Activated T-helper 2 cell treated with anti-CD3 and anti-CD28 coated beads, Interferon-gamma antibody, Interleukin-2, Interleukin-4, amounts not matched to agents 10 μg/mL and 5 μg/mL and 100 μg/mL, durations not matched to agents 14 hours and 24 hours and 36 hours (primary cell): ENCODE measurements around the gene HOTAIR. TPM values are rescaled to one million over a fixed set of nuclear protein-coding genes. Genes with fewer than 3 reads are reported as not detected.

ENCODE experiments used
- DNase-seq: peaks from one replicate; pipeline ENCODE4 v3.0.0; 2021; ENCODE audit warnings: low spot score
- H3K27ac Mint-ChIP-seq: one replicate; pipeline ENCODE4 v1.8.0; 2021; ENCODE audit warnings: mixed read lengths
- H3K27me3 Mint-ChIP-seq: one replicate; pipeline ENCODE4 v1.8.0; 2021; ENCODE audit warnings: low read depth, mixed read lengths
- H3K36me3 Mint-ChIP-seq: one replicate; pipeline ENCODE4 v1.8.0; 2021; ENCODE audit warnings: low read depth, mixed read lengths
- H3K4me1 Mint-ChIP-seq: one replicate; pipeline ENCODE4 v1.8.0; 2021; ENCODE audit warnings: low read depth, mixed read lengths
- H3K4me3 Mint-ChIP-seq: one replicate; pipeline ENCODE4 v1.8.0; 2021; ENCODE audit warnings: low read depth, mild to moderate bottlenecking, moderate library complexity, mixed read lengths
- H3K9me3 Mint-ChIP-seq: one replicate; pipeline ENCODE4 v1.8.0; 2021; ENCODE audit warnings: mixed read lengths
- intact Hi-C: fragments of 100-400 bp; cut with micrococcal nuclease; formaldehyde crosslinking; loops from one replicate; pipeline ENCODE4 v1.15.1; 2023
- total RNA-seq: library from RNA; stranded (reverse); gene quantifications from 2 replicates; pipeline ENCODE4 v1.2.3, GENCODE V29; 2022

HOTAIR gene
- total RNA-seq, 1 donor from 2014 or later: not detected

- peaks cover 94% of the 10 kb centered on the region for H3K27me3 Mint-ChIP-seq
- H3K4me1 Mint-ChIP-seq: peaks cover 7% of the 10 kb centered on the region
- H3K36me3 Mint-ChIP-seq: peaks cover 2% of the 10 kb centered on the region
- no peak for DNase-seq
- H3K27ac Mint-ChIP-seq: no peak overlapping the region
- H3K4me3 Mint-ChIP-seq: no peak overlapping the region
- intact Hi-C loops: loop anchor here (5.0 kb wide), 2 partner anchors 34 to 84 kb away; partner anchors contain the start of genes HOXC4 and HOXC9
- H3K9me3 Mint-ChIP-seq: no peaks in the 10 kb centered on the region
Measured at GRCh38 chr12:53968214-53969127, 6.3 kb downstream of the HOTAIR start.

GRCh38 chr12:53967421-53967925 lies 7.3 kb downstream of the HOTAIR start:
- DNase-seq: no peak
- Mint-ChIP-seq H3K4me3 (no peak overlapping the region), H3K9me3 (no peaks in the 10 kb centered on the region), H3K36me3 (no peaks in the 10 kb centered on the region), H3K4me1 (peaks cover 4% of the 10 kb centered on the region), H3K27ac (no peak overlapping the region), H3K27me3 (peaks cover 94% of the 10 kb centered on the region)
- intact Hi-C loops: loop anchor here (5.0 kb wide), 2 partner anchors 35 to 85 kb away; partner anchors contain the start of genes HOXC4 and HOXC9

- Mint-ChIP-seq H3K36me3 (no peaks in the 10 kb centered on the region), H3K4me1 (peaks cover 4% of the 10 kb centered on the region), H3K9me3 (no peaks in the 10 kb centered on the region), H3K27me3 (peaks cover 92% of the 10 kb centered on the region), H3K4me3 (no peak overlapping the region), H3K27ac (no peak overlapping the region)
- intact Hi-C loops: loop anchor here (5.0 kb wide), 2 partner anchors 36 to 86 kb away; partner anchors contain the start of genes HOXC4 and HOXC9
- no peak for DNase-seq
Measured at GRCh38 chr12:53966385-53967133, 8.2 kb downstream of the HOTAIR start.

GRCh38 chr12:53966085-53966384 lies 8.7 kb downstream of the HOTAIR start:
- H3K36me3 Mint-ChIP-seq: no peaks in the 10 kb centered on the region

GRCh38 chr12:53965281-53966084 lies 9.3 kb downstream of the HOTAIR start:
- no peak overlapping the region for H3K27ac Mint-ChIP-seq
- no peak overlapping the region for H3K4me3 Mint-ChIP-seq

More at GRCh38 chr12:53966085-53966384, 8.7 kb downstream of the HOTAIR start:
- H3K27ac Mint-ChIP-seq: no peak overlapping the region
- H3K4me3 Mint-ChIP-seq: no peak overlapping the region
- peaks cover 4% of the 10 kb centered on the region for H3K4me1 Mint-ChIP-seq
- peaks cover 87% of the 10 kb centered on the region for H3K27me3 Mint-ChIP-seq
- H3K9me3 Mint-ChIP-seq: no peaks in the 10 kb centered on the region
- DNase-seq: no peak
- intact Hi-C loops: loop anchor here (5.0 kb wide), 2 partner anchors 36 to 86 kb away; partner anchors contain the start of genes HOXC4 and HOXC9

GRCh38 chr12:53964315-53964713 lies 10.4 kb downstream of the HOTAIR start:
- peaks cover 86% of the 10 kb centered on the region for H3K27me3 Mint-ChIP-seq
- intact Hi-C loops: loop anchor here (5.0 kb wide), 1 partner anchor 37 kb away; no protein-coding TSS in a partner anchor
- H3K4me1 Mint-ChIP-seq: peaks cover 4% of the 10 kb centered on the region
- H3K36me3 Mint-ChIP-seq: no peaks in the 10 kb centered on the region
- H3K4me3 Mint-ChIP-seq: no peak overlapping the region
- no peak for DNase-seq
- H3K27ac Mint-ChIP-seq: no peak overlapping the region
- H3K9me3 Mint-ChIP-seq: no peaks in the 10 kb centered on the region

More at GRCh38 chr12:53965281-53966084, 9.3 kb downstream of the HOTAIR start:
- DNase-seq: no peak
- Mint-ChIP-seq H3K27me3 (peaks cover 83% of the 10 kb centered on the region), H3K4me1 (peaks cover 4% of the 10 kb centered on the region), H3K9me3 (no peaks in the 10 kb centered on the region), H3K36me3 (no peaks in the 10 kb centered on the region)
- intact Hi-C loops: loop anchor here (5.0 kb wide), 2 partner anchors 37 to 87 kb away; partner anchors contain the start of genes HOXC4 and HOXC9

GRCh38 chr12:53963434-53964314 lies 11.1 kb downstream of the HOTAIR start:
- intact Hi-C loops: loop anchor here (5.0 kb wide), 1 partner anchor 36 kb away; no protein-coding TSS in a partner anchor
- no peak overlapping the region for H3K27ac Mint-ChIP-seq
- no peaks in the 10 kb centered on the region for H3K9me3 Mint-ChIP-seq
- DNase-seq: no peak
- H3K36me3 Mint-ChIP-seq: no peaks in the 10 kb centered on the region
- no peak overlapping the region for H3K4me3 Mint-ChIP-seq
- H3K27me3 Mint-ChIP-seq: peaks cover 85% of the 10 kb centered on the region
- H3K4me1 Mint-ChIP-seq: peaks cover 4% of the 10 kb centered on the region

GRCh38 chr12:53963005-53963404 lies 11.7 kb downstream of the HOTAIR start:
- no peak overlapping the region for H3K27ac Mint-ChIP-seq
- H3K36me3 Mint-ChIP-seq: no peaks in the 10 kb centered on the region
- no peak overlapping the region for H3K4me3 Mint-ChIP-seq
- H3K27me3 Mint-ChIP-seq: peaks cover 85% of the 10 kb centered on the region
- H3K4me1 Mint-ChIP-seq: peaks cover 4% of the 10 kb centered on the region
- DNase-seq: no peak
- intact Hi-C loops: loop anchor here (5.0 kb wide), 1 partner anchor 36 kb away; no protein-coding TSS in a partner anchor
- no peaks in the 10 kb centered on the region for H3K9me3 Mint-ChIP-seq

- H3K4me1 Mint-ChIP-seq: peaks cover 4% of the 10 kb centered on the region
- no peaks in the 10 kb centered on the region for H3K36me3 Mint-ChIP-seq
- H3K27ac Mint-ChIP-seq: no peak overlapping the region
- H3K9me3 Mint-ChIP-seq: no peaks in the 10 kb centered on the region
- intact Hi-C loops: loop anchor here (2.0 to 5.0 kb wide), 2 partner anchors 18 to 34 kb away; no protein-coding TSS in a partner anchor
- H3K4me3 Mint-ChIP-seq: no peak overlapping the region
- DNase-seq: no peak
- H3K27me3 Mint-ChIP-seq: peaks cover 84% of the 10 kb centered on the region
Measured at GRCh38 chr12:53961025-53961761, 13.6 kb downstream of the HOTAIR start.

- Mint-ChIP-seq H3K27ac (no peak overlapping the region), H3K27me3 (peaks cover 85% of the 10 kb centered on the region), H3K4me1 (peaks cover 2% of the 10 kb centered on the region), H3K36me3 (no peaks in the 10 kb centered on the region), H3K4me3 (no peak overlapping the region), H3K9me3 (no peaks in the 10 kb centered on the region)
- intact Hi-C loops: loop anchor here (2.0 to 5.0 kb wide), 2 partner anchors 18 to 33 kb away; no protein-coding TSS in a partner anchor
- no peak for DNase-seq
Measured at GRCh38 chr12:53960187-53961024, 14.3 kb downstream of the HOTAIR start.
